PC-3 (cell line): Measurements from ENCODE around the gene ADAMTS13. TPM values are rescaled to one million over a fixed set of nuclear protein-coding genes. Genes with fewer than 3 reads are reported as not detected.

Experiments used
- ATAC-seq: fragments of 200-7000 bp; cut with Tn5 transposase; 2 replicates; pipeline ENCODE4 v1.9.1; 2020; ENCODE audit warnings: mild to moderate bottlenecking, moderate library complexity
- BruUV-seq: library from RNA; stranded (reverse); fragments of 400-500 nt; replicated peaks from 2 replicates; lab custom pipeline; 2021; lab: Mats Ljungman, UMichigan
- CTCF ChIA-PET: fragments of 300-600 bp; sonication (Branson Sonifier 250); formaldehyde crosslinking; loops from one replicate; lab custom pipeline; 2022; ENCODE audit warnings: antibody characterized with exemption; lab: Charles Lee
- POLR2A ChIA-PET: fragments of 300-600 bp; sonication (Branson Sonifier 250); formaldehyde crosslinking; loops from one replicate; lab custom pipeline; 2022; ENCODE audit warnings: antibody characterized with exemption; ENCODE audit not compliant: unreplicated experiment; lab: Charles Lee
- DNase-seq: peaks from one replicate; pipeline ENCODE4 v3.0.0-alpha.2; 2015
- H2AFZ ChIP-seq: fragments of 300-600 bp; sonication (generic); 2 replicates; pipeline ENCODE4 v1.6.0; 2016; ENCODE audit warnings: antibody characterized with exemption, low read length
- H3F3A ChIP-seq: fragments of 300-600 bp; sonication (generic); one replicate; pipeline ENCODE4 v1.6.0; 2017; ENCODE audit warnings: antibody characterized with exemption, low read length, control low read depth, mild to moderate bottlenecking; ENCODE audit not compliant: unreplicated experiment
- H3K27ac ChIP-seq: fragments of 300-600 bp; sonication (generic); 2 replicates; pipeline ENCODE4 v1.5.1; 2016; ENCODE audit warnings: mild to moderate bottlenecking, low read length
- H3K27me3 ChIP-seq: fragments of 300-600 bp; sonication (generic); 2 replicates; pipeline ENCODE4 v1.6.1; 2016; ENCODE audit warnings: low read length, mixed read lengths
- H3K36me3 ChIP-seq: fragments of 300-600 bp; sonication (generic); 2 replicates; pipeline ENCODE4 v1.6.1; 2016; ENCODE audit warnings: low read depth, mixed run types, low read length, mixed read lengths
- H3K4me1 ChIP-seq: fragments of 300-600 bp; sonication (generic); 2 replicates; pipeline ENCODE4 v1.5.1; 2016; ENCODE audit warnings: low read length; ENCODE audit not compliant: insufficient read depth
- H3K4me2 ChIP-seq: fragments of 300-600 bp; sonication (generic); 2 replicates; pipeline ENCODE4 v1.6.0; 2016; ENCODE audit warnings: low read length
- H3K4me3 ChIP-seq: fragments of 300-600 bp; sonication (generic); 2 replicates; pipeline ENCODE4 v1.5.1; 2016; ENCODE audit warnings: mild to moderate bottlenecking, low read length, mixed read lengths
- H3K79me2 ChIP-seq: fragments of 300-600 bp; sonication (generic); 2 replicates; pipeline ENCODE4 v1.6.1; 2017; ENCODE audit warnings: low read length, mixed read lengths
- H3K9ac ChIP-seq: fragments of 300-600 bp; sonication (generic); 2 replicates; pipeline ENCODE4 v1.6.0; 2016; ENCODE audit warnings: mild to moderate bottlenecking, low read length
- H3K9me2 ChIP-seq: fragments of 300-600 bp; sonication (generic); replicated peaks from 2 replicates; pipeline ENCODE4 v1.6.1; 2016; ENCODE audit warnings: mixed run types, low read length, mixed read lengths
- H3K9me3 ChIP-seq: fragments of 300-600 bp; sonication (generic); 2 replicates; pipeline ENCODE4 v1.6.1; 2016; ENCODE audit warnings: low read length, mixed read lengths
- H4K20me1 ChIP-seq: fragments of 300-600 bp; sonication (generic); 2 replicates; pipeline ENCODE4 v1.6.1; 2016; ENCODE audit warnings: low read length, mixed read lengths
- EZH2 ChIP-seq: fragments of 300-600 bp; sonication (generic); IDR thresholded peaks from one replicate; pipeline ENCODE4 v1.6.1; 2017; ENCODE audit warnings: antibody characterized with exemption, mild to moderate bottlenecking, low read length; ENCODE audit not compliant: unreplicated experiment
- EZH2phosphoT487 ChIP-seq: fragments of 300-600 bp; sonication (generic); IDR thresholded peaks from 2 replicates; pipeline ENCODE4 v1.6.1; 2018; ENCODE audit warnings: mild to moderate bottlenecking, antibody characterized with exemption, low read length, borderline replicate concordance
- intact Hi-C: fragments of 100-400 bp; cut with micrococcal nuclease; formaldehyde crosslinking; loops from 2 replicates; pipeline ENCODE4 v1.9.0; 2023
- total RNA-seq: library from RNA; depleted of rRNA; stranded (reverse); fragments of >200 nt; gene quantifications from 2 replicates; pipeline ENCODE4 v1.2.3, GENCODE V29; 2014
- TF ChIP-seq, protein P1 (sequence below): fragments of 300-600 bp; sonication (generic); conservative IDR thresholded peaks from 2 replicates; pipeline ENCODE4 v1.5.1; 2017; ENCODE audit warnings: antibody characterized with exemption, low read depth, mild to moderate bottlenecking, low read length

Gene ADAMTS13
- total RNA-seq, 1 experiment from 2014 or later: 0.95 TPM

DNA sequence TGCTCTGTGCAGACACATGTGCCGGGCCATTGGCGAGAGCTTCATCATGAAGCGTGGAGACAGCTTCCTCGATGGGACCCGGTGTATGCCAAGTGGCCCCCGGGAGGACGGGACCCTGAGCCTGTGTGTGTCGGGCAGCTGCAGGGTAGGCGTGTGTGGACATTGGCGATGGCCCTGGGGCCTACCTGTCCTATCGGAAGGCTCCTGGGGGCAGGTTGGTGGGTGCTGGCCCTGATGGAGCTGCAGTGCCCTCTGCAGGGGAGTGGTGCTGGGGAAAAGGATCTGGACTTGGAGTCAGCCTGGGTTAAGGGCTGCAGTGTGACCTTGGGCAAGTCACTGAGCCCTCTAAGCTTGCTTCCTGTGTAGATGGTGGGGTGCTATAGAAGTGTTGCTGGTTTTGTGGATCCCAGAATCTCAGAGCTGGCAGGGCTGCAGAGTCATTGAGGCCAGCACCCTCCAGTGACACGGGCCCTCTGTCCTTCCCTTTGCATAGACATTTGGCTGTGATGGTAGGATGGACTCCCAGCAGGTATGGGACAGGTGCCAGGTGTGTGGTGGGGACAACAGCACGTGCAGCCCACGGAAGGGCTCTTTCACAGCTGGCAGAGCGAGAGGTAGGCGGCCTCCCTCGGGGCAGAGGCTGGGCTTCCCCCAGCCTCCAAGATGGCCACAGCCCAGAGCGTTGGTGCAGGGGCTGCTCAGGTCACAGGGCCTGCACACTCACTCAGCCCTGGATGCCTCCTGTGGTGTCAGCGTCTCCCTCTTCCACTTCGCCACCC is 15.8 kb downstream of the ADAMTS13 start:
- peak; percentile 54; the same call in 1 of the 2 replicates for ATAC-seq
- POLR2A ChIA-PET: no interaction called here

DNA sequence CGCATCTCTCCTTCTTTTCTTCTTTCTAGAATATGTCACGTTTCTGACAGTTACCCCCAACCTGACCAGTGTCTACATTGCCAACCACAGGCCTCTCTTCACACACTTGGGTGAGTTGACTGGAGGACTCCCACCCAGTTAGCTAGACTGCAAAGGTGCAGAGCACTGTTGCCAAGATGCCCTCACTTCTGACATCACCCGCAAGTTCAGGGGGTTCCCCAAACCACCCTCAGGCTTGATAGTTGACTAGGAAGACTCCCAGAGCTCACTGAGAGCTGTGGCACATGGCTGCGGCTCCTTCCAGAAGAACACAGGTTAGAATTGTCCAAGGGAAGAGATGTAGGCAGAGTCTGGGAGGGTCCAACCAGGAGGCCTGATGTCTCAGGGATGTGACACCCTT is 17.2 kb downstream of the ADAMTS13 start:
- no TSS peak for BruUV-seq
- H4K20me1 ChIP-seq: no peaks in the 10 kb centered on the region
- no peaks in the 10 kb centered on the region for H3K79me2 ChIP-seq
- TF ChIP-seq EZH2phosphoT487 (no peak), EZH2 (no peak)
- TF ChIP-seq, protein P1, sequence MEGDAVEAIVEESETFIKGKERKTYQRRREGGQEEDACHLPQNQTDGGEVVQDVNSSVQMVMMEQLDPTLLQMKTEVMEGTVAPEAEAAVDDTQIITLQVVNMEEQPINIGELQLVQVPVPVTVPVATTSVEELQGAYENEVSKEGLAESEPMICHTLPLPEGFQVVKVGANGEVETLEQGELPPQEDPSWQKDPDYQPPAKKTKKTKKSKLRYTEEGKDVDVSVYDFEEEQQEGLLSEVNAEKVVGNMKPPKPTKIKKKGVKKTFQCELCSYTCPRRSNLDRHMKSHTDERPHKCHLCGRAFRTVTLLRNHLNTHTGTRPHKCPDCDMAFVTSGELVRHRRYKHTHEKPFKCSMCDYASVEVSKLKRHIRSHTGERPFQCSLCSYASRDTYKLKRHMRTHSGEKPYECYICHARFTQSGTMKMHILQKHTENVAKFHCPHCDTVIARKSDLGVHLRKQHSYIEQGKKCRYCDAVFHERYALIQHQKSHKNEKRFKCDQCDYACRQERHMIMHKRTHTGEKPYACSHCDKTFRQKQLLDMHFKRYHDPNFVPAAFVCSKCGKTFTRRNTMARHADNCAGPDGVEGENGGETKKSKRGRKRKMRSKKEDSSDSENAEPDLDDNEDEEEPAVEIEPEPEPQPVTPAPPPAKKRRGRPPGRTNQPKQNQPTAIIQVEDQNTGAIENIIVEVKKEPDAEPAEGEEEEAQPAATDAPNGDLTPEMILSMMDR: no peak
- H3F3A ChIP-seq: no peaks in the 10 kb centered on the region
- H3K4me3 ChIP-seq: no peak overlapping the region
- no peaks in the 10 kb centered on the region for H3K4me1 ChIP-seq
- no peak overlapping the region for H3K9ac ChIP-seq
- no peaks in the 10 kb centered on the region for H3K36me3 ChIP-seq
- DNase-seq (no peak), ATAC-seq (no peak)
- H3K4me2 ChIP-seq: no peak overlapping the region
- no peak overlapping the region for H3K27ac ChIP-seq
- H3K9me2 ChIP-seq: no peaks in the 10 kb centered on the region
- no peaks in the 10 kb centered on the region for H3K9me3 ChIP-seq
- H3K27me3 ChIP-seq: no peaks in the 10 kb centered on the region
- ChIA-PET POLR2A (interaction anchor here (0.7 kb wide), 1 partner anchor 67 kb away, joined by 4 read pairs; no protein-coding TSS in a partner anchor), CTCF (no interaction called here)
- intact Hi-C loops: no loop called here
- H2AFZ ChIP-seq: no peak overlapping the region

More for the DNA sequence above, 15.8 kb downstream of the ADAMTS13 start:
- no peak for TF ChIP-seq EZH2
- TF ChIP-seq, protein P1: peak; percentile 46
- TF ChIP-seq EZH2phosphoT487: no peak
- Histone ChIP-seq H3K27me3 (no peaks in the 10 kb centered on the region), H3K36me3 (no peaks in the 10 kb centered on the region), H2AFZ (no peak overlapping the region), H3K9me2 (no peaks in the 10 kb centered on the region), H3F3A (no peaks in the 10 kb centered on the region), H3K4me2 (no peak overlapping the region), H3K4me3 (no peak overlapping the region), H3K9me3 (no peaks in the 10 kb centered on the region), H4K20me1 (no peaks in the 10 kb centered on the region), H3K9ac (no peak overlapping the region), H3K4me1 (no peaks in the 10 kb centered on the region), H3K27ac (no peak overlapping the region), H3K79me2 (no peaks in the 10 kb centered on the region)
- peak; percentile 14 for DNase-seq
- no TSS peak for BruUV-seq
- CTCF ChIA-PET: no interaction called here
- intact Hi-C loops: no loop called here

DNA sequence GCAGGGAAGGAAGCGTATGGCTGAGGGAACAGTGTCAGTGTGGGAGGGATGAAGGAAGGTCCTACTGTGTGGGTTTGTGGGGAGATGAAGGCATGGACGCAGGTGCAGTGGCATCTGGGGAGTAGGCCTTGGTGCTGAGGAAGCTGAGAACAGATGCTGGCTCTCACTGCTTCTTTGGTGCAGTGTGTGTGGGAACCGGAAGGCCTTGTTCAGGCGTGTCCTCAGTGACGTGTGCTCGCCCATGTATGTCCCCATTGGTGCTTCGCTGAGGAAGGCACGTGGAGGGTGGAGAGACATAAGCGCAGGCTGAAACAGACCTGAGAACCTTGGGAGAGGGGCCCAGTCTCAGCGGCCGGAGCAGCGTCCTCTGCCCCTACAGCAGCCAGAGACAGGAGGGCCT is 18.7 kb downstream of the ADAMTS13 start:
- Histone ChIP-seq H3K9me3 (no peaks in the 10 kb centered on the region), H2AFZ (no peak overlapping the region), H3K4me3 (no peak overlapping the region), H3K27me3 (no peaks in the 10 kb centered on the region), H3K9ac (no peak overlapping the region), H3K27ac (no peak overlapping the region), H3K79me2 (no peaks in the 10 kb centered on the region), H3K4me1 (no peaks in the 10 kb centered on the region), H3K9me2 (no peaks in the 10 kb centered on the region), H3K36me3 (no peaks in the 10 kb centered on the region), H3K4me2 (no peak overlapping the region), H3F3A (no peaks in the 10 kb centered on the region), H4K20me1 (no peaks in the 10 kb centered on the region)
- ChIA-PET CTCF (no interaction called here), POLR2A (interaction anchor here (0.6 kb wide), 1 partner anchor 553 kb away, joined by 3 read pairs; no protein-coding TSS in a partner anchor)
- TF ChIP-seq EZH2: no peak
- TF ChIP-seq, protein P1: no peak
- no peak for TF ChIP-seq EZH2phosphoT487
- ATAC-seq (no peak), DNase-seq (no peak)
- no TSS peak for BruUV-seq
- intact Hi-C loops: no loop called here
